Measurements from ENCODE around the gene TNFAIP8L3. TPM values are rescaled to one million over a fixed set of nuclear protein-coding genes. Genes with fewer than 3 reads are reported as not detected.
"Not testable (repeated sequence)": the region's sequence is repeated elsewhere in the genome, so short reads cannot be mapped to it uniquely, and the experiment has no call there.

TNFAIP8L3 gene
- total RNA-seq, 4 donors from 2014 or later, result 13.4 to 26.4 (median 15.6) TPM

GRCh38 chr15:51128701-51129100 lies 34.0 kb upstream of the TNFAIP8L3 start:
- Histone ChIP-seq H3K4me1 (peaks cover 4 to 15% (median 14%) of the 10 kb centered on the region in 4 donors), H3K4me3 (no peak overlapping the region), H3K27ac (replicated peaks in 1 of 4) (no peak overlapping the region), H3K36me3 (no peaks in the 10 kb centered on the region), H3K27me3 (no peaks in the 10 kb centered on the region), H3K9me3 (no peaks in the 10 kb centered on the region)
- intact Hi-C loops (cut with DNase I), result no loop called here
- WGBS, result 94% methylated on average over 2 of the region's 2 CpGs
- no peak for TF ChIP-seq CTCF (IDR thresholded peaks at IDR 0.05)
- TF ChIP-seq EP300 (IDR thresholded peaks at IDR 0.05), result no peak
- no peak for TF ChIP-seq POLR2A (IDR thresholded peaks at IDR 0.05; ENCODE audit: low read depth)
- no peak for TF ChIP-seq POLR2AphosphoS5 (IDR thresholded peaks at IDR 0.05)
- DNase-seq (ENCODE audit: extremely low spot score), result no peak

- H3K4me1 ChIP-seq, result no peaks in the 10 kb centered on the region
- no peak overlapping the region for H3K4me3 ChIP-seq
- no peaks in the 10 kb centered on the region for H3K27me3 ChIP-seq
- 74% methylated on average over 3 of the region's 3 CpGs for WGBS
- H3K9me3 ChIP-seq, result no peaks in the 10 kb centered on the region
- no peaks in the 10 kb centered on the region for H3K36me3 ChIP-seq
- H3K27ac ChIP-seq (replicated peaks in 1 of 4), result no peak overlapping the region
- intact Hi-C loops (cut with DNase I), result no loop called here
- no peak for DNase-seq (ENCODE audit: extremely low spot score)
- TF ChIP-seq EP300 (IDR thresholded peaks at IDR 0.05) (no peak), POLR2A (IDR thresholded peaks at IDR 0.05; ENCODE audit: low read depth) (no peak), CTCF (IDR thresholded peaks at IDR 0.05) (no peak), POLR2AphosphoS5 (IDR thresholded peaks at IDR 0.05) (no peak)
Observed at GRCh38 chr15:51126842-51127241, 32.1 kb upstream of the TNFAIP8L3 start.

- H3K36me3 ChIP-seq; intact Hi-C loops (cut with DNase I); DNase-seq (ENCODE audit: extremely low spot score); H3K4me3 ChIP-seq; H3K27ac ChIP-seq (replicated peaks in 1 of 4); H3K27me3 ChIP-seq; H3K9me3 ChIP-seq: not testable (repeated sequence)
- peaks cover 0 to 11% (median 6%) of the 10 kb centered on the region in 4 donors for H3K4me1 ChIP-seq
Observed at GRCh38 chr15:51123002-51123401, 28.3 kb upstream of the TNFAIP8L3 start.

- no peaks in the 10 kb centered on the region for H3K36me3 ChIP-seq
- no peak overlapping the region for H3K4me3 ChIP-seq
- H3K4me1 ChIP-seq, result peaks cover 0 to 11% (median 6%) of the 10 kb centered on the region in 4 donors
- 100% methylated on average over 1 of the region's 1 CpG for WGBS
- no peaks in the 10 kb centered on the region for H3K9me3 ChIP-seq
- intact Hi-C loops (cut with DNase I), result no loop called here
- H3K27me3 ChIP-seq, result no peaks in the 10 kb centered on the region
- TF ChIP-seq POLR2AphosphoS5 (IDR thresholded peaks at IDR 0.05) (no peak), EP300 (IDR thresholded peaks at IDR 0.05) (no peak), POLR2A (IDR thresholded peaks at IDR 0.05; ENCODE audit: low read depth) (no peak), CTCF (IDR thresholded peaks at IDR 0.05) (no peak)
- H3K27ac ChIP-seq (replicated peaks in 1 of 4), result peak overlapping the region in 2 of 4 donors; percentile 38 to 50
- DNase-seq (ENCODE audit: extremely low spot score), result no peak
Observed at GRCh38 chr15:51121631-51122225, 27.0 kb upstream of the TNFAIP8L3 start.

DNA sequence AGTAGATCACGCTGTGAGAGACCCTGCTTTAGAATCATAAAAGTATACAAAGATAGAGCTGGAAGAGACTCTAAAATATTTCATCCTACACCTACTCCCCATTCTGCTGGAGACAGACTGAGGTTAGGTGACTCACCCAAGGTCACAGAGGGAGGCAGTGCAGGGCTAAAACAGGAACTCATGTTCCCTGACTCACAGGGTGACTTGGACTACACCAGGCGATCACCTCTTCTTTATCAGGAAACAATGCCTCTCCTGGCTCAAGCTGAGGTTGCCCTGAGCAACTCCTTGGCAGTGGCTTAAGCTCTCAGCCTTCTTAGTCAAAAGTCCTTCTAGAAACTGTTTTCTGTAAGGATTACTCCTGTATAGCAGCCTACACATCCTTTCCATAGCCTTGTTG lies 26.4 kb upstream of the TNFAIP8L3 start:
- peak overlapping the region in 2 of 4 donors; percentile 38 to 50 for H3K27ac ChIP-seq (replicated peaks in 1 of 4)
- DNase-seq (ENCODE audit: extremely low spot score), result no peak
- TF ChIP-seq POLR2A (IDR thresholded peaks at IDR 0.05; ENCODE audit: low read depth) (no peak), EP300 (IDR thresholded peaks at IDR 0.05) (no peak), POLR2AphosphoS5 (IDR thresholded peaks at IDR 0.05) (peak; percentile 54 to 69)
- intact Hi-C loops (cut with DNase I), result no loop called here
- 52% methylated on average over 2 of the region's 2 CpGs for WGBS
- no peak overlapping the region for H3K4me3 ChIP-seq
- no peaks in the 10 kb centered on the region for H3K9me3 ChIP-seq
- H3K27me3 ChIP-seq, result no peaks in the 10 kb centered on the region
- no peaks in the 10 kb centered on the region for H3K36me3 ChIP-seq
- peaks cover 0 to 11% (median 6%) of the 10 kb centered on the region in 4 donors for H3K4me1 ChIP-seq

DNA sequence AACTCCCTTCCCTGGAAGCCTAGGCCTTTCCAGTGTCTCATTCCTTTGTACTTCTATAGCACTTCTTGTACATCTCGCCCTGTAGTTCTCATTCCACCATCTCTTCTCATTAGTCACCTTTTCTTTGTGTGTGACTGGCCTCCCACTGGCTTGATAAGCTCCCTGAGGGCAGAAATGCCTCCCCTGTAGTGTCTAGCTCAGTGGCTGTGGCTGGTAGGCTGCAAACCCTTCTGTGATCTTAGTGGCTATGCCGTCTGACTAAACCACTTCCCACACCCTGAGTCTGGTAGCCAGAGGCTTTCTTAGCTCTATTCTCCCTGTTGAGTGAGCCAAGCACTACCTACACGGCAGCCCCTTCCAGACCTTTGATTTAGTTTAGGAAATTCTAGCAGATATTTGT lies 24.4 kb upstream of the TNFAIP8L3 start:
- Histone ChIP-seq H3K27ac (replicated peaks in 1 of 4) (no peak overlapping the region), H3K36me3 (no peaks in the 10 kb centered on the region), H3K27me3 (no peaks in the 10 kb centered on the region), H3K4me3 (no peak overlapping the region), H3K4me1 (peaks cover 0 to 23% (median 13%) of the 10 kb centered on the region in 4 donors), H3K9me3 (no peaks in the 10 kb centered on the region)
- WGBS, result 51% methylated on average over 3 of the region's 3 CpGs
- DNase-seq (ENCODE audit: extremely low spot score), result no peak
- intact Hi-C loops (cut with DNase I), result no loop called here
- TF ChIP-seq POLR2A (IDR thresholded peaks at IDR 0.05; ENCODE audit: low read depth) (no peak), EP300 (IDR thresholded peaks at IDR 0.05) (no peak), CTCF (IDR thresholded peaks at IDR 0.05) (no peak), POLR2AphosphoS5 (IDR thresholded peaks at IDR 0.05) (no peak)
